Measurements from ENCODE around the gene ALG11.

The ALG11 gene

DNA sequence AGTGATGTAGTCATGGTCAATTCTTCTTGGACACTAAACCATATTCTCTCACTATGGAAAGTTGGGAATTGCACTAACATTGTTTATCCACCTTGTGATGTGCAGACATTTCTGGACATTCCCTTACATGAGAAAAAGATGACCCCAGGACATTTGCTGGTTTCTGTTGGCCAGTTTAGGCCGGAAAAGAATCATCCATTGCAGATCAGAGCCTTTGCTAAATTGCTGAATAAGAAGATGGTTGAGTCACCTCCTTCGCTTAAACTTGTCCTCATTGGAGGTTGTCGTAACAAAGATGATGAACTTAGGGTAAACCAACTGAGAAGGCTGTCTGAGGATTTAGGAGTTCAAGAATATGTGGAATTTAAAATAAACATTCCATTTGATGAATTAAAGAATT lies 12.3 kb downstream of the ALG11 start, which contains the start of gene UTP14C:
Gene UTP14C, plus strand, starts transcription at position 211 of the 400 bp plus-strand sequence. CDS start 4,114 bp downstream, outside the sequence.
- Histone ChIP-seq H2BK15ac (ENCODE audit: low read length) (no peak within 1 kb of the TSS), H3K14ac (ENCODE audit: low read length) (no peak within 1 kb of the TSS), H3K4me3 (ENCODE audit: low read length in 2 of 2) (no peak within 1 kb of the TSS), H4K8ac (ENCODE audit: low read depth, low read length) (no peak within 1 kb of the TSS), H3K4me2 (ENCODE audit: insufficient read depth, low read length, poor library complexity, severe bottlenecking) (no peak within 1 kb of the TSS), H3K23ac (ENCODE audit: low read depth, low read length, poor library complexity) (no peak within 1 kb of the TSS), H3K18ac (ENCODE audit: low read length) (no peak within 1 kb of the TSS), H3K4me1 (ENCODE audit: control insufficient read depth in 2 of 2, insufficient read depth in 1 of 2, low read depth in 1 of 2, low read length in 2 of 2) (no peaks in the 10 kb centered on the region), H2AFZ (ENCODE audit: low read length) (no peak within 1 kb of the TSS), H3K4ac (ENCODE audit: low read length) (no peak within 1 kb of the TSS), H3K79me1 (ENCODE audit: low read depth, low read length) (peaks cover 2% of the 10 kb centered on the region), H3K9me3 (replicated peaks in 1 of 2; ENCODE audit: control insufficient read depth in 2 of 2, insufficient read depth in 1 of 2, low read depth in 1 of 2, low read length in 2 of 2) (peaks cover 17 to 35% of the 10 kb centered on the region in 2 donors), H4K91ac (ENCODE audit: low read depth, low read length, poor library complexity) (no peak within 1 kb of the TSS), H2AK5ac (ENCODE audit: low read depth, low read length) (no peak within 1 kb of the TSS), H3K9ac (ENCODE audit: low read depth, low read length, poor library complexity) (no peak within 1 kb of the TSS), H2BK120ac (ENCODE audit: low read depth, low read length) (no peak within 1 kb of the TSS), H2BK5ac (ENCODE audit: low read length) (no peak within 1 kb of the TSS), H2BK12ac (ENCODE audit: low read length) (no peak within 1 kb of the TSS), H3K36me3 (replicated peaks in 1 of 2; ENCODE audit: control insufficient read depth in 2 of 2, insufficient read depth in 2 of 2, low read length in 2 of 2) (peaks cover 32 to 98% of the 10 kb centered on the region in 2 donors), H3K27me3 (ENCODE audit: control insufficient read depth in 3 of 3, insufficient read depth in 3 of 3, low read depth in 1 of 3, low read length in 3 of 3) (no peaks in the 10 kb centered on the region), H3K27ac (replicated peaks; ENCODE audit: low read length) (no peak within 1 kb of the TSS)
- no peak for DNase-seq (ENCODE audit: low spot score)
- WGBS, 2 donors (ENCODE audit: extremely low coverage in 2 of 2, insufficient read length in 2 of 2, insufficient replicate concordance in 1 of 2): no CpG with 5 or more reads among the region's 3 CpGs

DNA sequence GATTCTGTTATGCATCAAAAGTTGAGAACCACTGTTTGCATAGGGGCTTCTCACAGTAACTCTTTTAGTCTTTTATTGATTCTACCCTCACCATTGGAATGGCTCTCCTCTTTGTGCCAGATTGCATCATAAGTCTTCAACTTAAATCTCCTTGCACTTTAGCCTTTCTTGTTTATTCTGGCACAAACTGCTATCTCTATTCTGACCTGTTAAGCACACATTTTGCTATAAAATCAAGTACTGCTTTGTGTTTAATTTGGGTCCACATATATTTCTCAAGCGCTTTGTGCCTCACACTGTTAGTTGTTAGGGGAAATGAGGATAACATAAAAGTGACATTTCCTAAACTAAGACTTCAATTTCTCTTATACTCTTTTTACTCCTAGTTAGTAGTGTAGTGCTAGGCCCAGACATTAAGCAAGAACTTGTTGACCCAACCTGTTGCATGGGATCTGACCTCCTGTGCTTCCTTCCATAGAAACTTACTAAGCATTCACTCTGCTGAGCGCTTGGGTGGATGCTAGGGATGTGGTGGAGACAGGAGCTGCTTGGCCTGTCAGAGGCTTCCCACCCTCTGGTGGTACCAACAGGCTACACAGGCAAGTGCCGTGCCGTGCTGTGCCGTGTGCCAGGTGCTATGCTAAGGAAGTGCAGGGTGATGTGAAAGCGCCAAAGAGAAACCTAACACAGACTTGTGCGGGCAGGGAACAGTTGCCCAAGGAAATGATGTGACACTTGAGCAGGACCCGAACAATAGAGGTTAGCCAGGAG lies 13.5 kb downstream of the ALG11 start:
- Histone ChIP-seq H3K36me3 (replicated peaks in 1 of 2; ENCODE audit: control insufficient read depth in 2 of 2, insufficient read depth in 2 of 2, low read length in 2 of 2) (peaks cover 32 to 94% of the 10 kb centered on the region in 2 donors), H3K4ac (ENCODE audit: low read length) (no peak overlapping the region)
- WGBS, 2 donors (ENCODE audit: extremely low coverage in 2 of 2, insufficient read length in 2 of 2, insufficient replicate concordance in 1 of 2): no CpG with 5 or more reads among the region's 8 CpGs

DNA sequence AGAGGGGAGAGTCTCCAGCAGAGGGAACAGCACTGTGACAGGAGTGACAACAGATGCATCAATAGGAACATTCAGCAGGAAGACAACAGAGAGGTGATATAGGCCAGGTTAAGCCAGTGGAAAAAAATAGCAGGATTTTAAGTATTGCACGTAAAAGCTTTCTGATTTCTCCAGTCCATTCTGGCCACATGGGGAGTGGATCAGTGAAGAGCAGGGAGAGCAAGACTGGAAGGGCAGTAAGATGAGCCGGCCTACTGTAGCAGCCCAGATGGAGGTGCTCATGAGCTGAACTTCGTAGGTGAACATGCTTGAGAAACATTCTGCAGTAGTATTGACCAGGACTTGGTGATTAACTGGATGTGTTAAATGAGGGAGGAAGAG lies 14.0 kb downstream of the ALG11 start:
- Histone ChIP-seq H2BK120ac (ENCODE audit: low read depth, low read length) (no peak overlapping the region), H2AK5ac (ENCODE audit: low read depth, low read length) (no peak overlapping the region), H3K27ac (replicated peaks; ENCODE audit: low read length) (no peak overlapping the region), H3K18ac (ENCODE audit: low read length) (no peak overlapping the region), H3K79me1 (ENCODE audit: low read depth, low read length) (peaks cover 2% of the 10 kb centered on the region), H3K4me2 (ENCODE audit: insufficient read depth, low read length, poor library complexity, severe bottlenecking) (no peak overlapping the region), H3K14ac (ENCODE audit: low read length) (no peak overlapping the region), H3K23ac (ENCODE audit: low read depth, low read length, poor library complexity) (no peak overlapping the region), H3K9me3 (replicated peaks in 1 of 2; ENCODE audit: control insufficient read depth in 2 of 2, insufficient read depth in 1 of 2, low read depth in 1 of 2, low read length in 2 of 2) (peaks cover 22 to 44% of the 10 kb centered on the region in 2 donors), H4K8ac (ENCODE audit: low read depth, low read length) (no peak overlapping the region), H3K36me3 (replicated peaks in 1 of 2; ENCODE audit: control insufficient read depth in 2 of 2, insufficient read depth in 2 of 2, low read length in 2 of 2) (peaks cover 32 to 88% of the 10 kb centered on the region in 2 donors), H4K91ac (ENCODE audit: low read depth, low read length, poor library complexity) (no peak overlapping the region), H3K27me3 (ENCODE audit: control insufficient read depth in 3 of 3, insufficient read depth in 3 of 3, low read depth in 1 of 3, low read length in 3 of 3) (no peaks in the 10 kb centered on the region), H2BK5ac (ENCODE audit: low read length) (no peak overlapping the region), H3K4me1 (ENCODE audit: control insufficient read depth in 2 of 2, insufficient read depth in 1 of 2, low read depth in 1 of 2, low read length in 2 of 2) (no peaks in the 10 kb centered on the region), H3K9ac (ENCODE audit: low read depth, low read length, poor library complexity) (no peak overlapping the region), H2BK15ac (ENCODE audit: low read length) (no peak overlapping the region), H2BK12ac (ENCODE audit: low read length) (no peak overlapping the region), H3K4ac (ENCODE audit: low read length) (no peak overlapping the region), H2AFZ (ENCODE audit: low read length) (no peak overlapping the region), H3K4me3 (ENCODE audit: low read length in 2 of 2) (no peak overlapping the region)
- WGBS, 2 donors (ENCODE audit: extremely low coverage in 2 of 2, insufficient read length in 2 of 2, insufficient replicate concordance in 1 of 2): no CpG with 5 or more reads among the region's 3 CpGs
- DNase-seq (ENCODE audit: low spot score): no peak

More for the DNA sequence above, 13.5 kb downstream of the ALG11 start:
- Histone ChIP-seq H3K27me3 (ENCODE audit: control insufficient read depth in 3 of 3, insufficient read depth in 3 of 3, low read depth in 1 of 3, low read length in 3 of 3) (no peaks in the 10 kb centered on the region), H2BK15ac (ENCODE audit: low read length) (no peak overlapping the region), H3K9ac (ENCODE audit: low read depth, low read length, poor library complexity) (no peak overlapping the region), H2AFZ (ENCODE audit: low read length) (no peak overlapping the region), H2BK5ac (ENCODE audit: low read length) (no peak overlapping the region), H3K4me1 (ENCODE audit: control insufficient read depth in 2 of 2, insufficient read depth in 1 of 2, low read depth in 1 of 2, low read length in 2 of 2) (no peaks in the 10 kb centered on the region), H2AK5ac (ENCODE audit: low read depth, low read length) (no peak overlapping the region), H3K9me3 (replicated peaks in 1 of 2; ENCODE audit: control insufficient read depth in 2 of 2, insufficient read depth in 1 of 2, low read depth in 1 of 2, low read length in 2 of 2) (peaks cover 21 to 44% of the 10 kb centered on the region in 2 donors), H3K14ac (ENCODE audit: low read length) (no peak overlapping the region), H3K4me3 (ENCODE audit: low read length in 2 of 2) (no peak overlapping the region), H4K8ac (ENCODE audit: low read depth, low read length) (no peak overlapping the region), H3K23ac (ENCODE audit: low read depth, low read length, poor library complexity) (no peak overlapping the region), H4K91ac (ENCODE audit: low read depth, low read length, poor library complexity) (no peak overlapping the region), H3K18ac (ENCODE audit: low read length) (no peak overlapping the region), H3K79me1 (ENCODE audit: low read depth, low read length) (peaks cover 2% of the 10 kb centered on the region), H2BK120ac (ENCODE audit: low read depth, low read length) (no peak overlapping the region), H3K27ac (replicated peaks; ENCODE audit: low read length) (no peak overlapping the region), H2BK12ac (ENCODE audit: low read length) (no peak overlapping the region), H3K4me2 (ENCODE audit: insufficient read depth, low read length, poor library complexity, severe bottlenecking) (no peak overlapping the region)
- no peak for DNase-seq (ENCODE audit: low spot score)

DNA sequence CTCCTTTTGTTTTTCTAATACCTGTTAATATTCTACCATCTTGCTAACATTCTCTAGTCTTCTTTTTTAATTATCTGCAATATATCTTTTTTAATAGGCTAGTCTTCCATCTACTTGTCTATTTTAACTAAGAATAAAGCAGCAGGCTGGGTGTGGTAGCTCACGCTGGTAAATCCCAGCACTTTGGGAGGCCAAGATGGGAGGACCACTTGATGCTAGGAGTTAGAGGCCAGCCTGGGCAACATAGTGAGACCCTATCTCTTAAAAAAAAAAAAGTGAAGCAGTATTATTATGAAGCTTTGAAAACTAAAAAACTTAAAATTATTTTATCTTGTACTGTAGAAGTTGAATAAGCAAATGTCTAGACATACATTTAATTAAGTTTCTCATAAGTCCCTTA lies 15.6 kb downstream of the ALG11 start:
- H3K4ac ChIP-seq (ENCODE audit: low read length): no peak overlapping the region
- no peak overlapping the region for H2AFZ ChIP-seq (ENCODE audit: low read length)
- H2BK5ac ChIP-seq (ENCODE audit: low read length): no peak overlapping the region
- H3K79me1 ChIP-seq (ENCODE audit: low read depth, low read length): peaks cover 2% of the 10 kb centered on the region
- no peak overlapping the region for H3K27ac ChIP-seq (replicated peaks; ENCODE audit: low read length)
- no peak overlapping the region for H2BK15ac ChIP-seq (ENCODE audit: low read length)
- H3K4me2 ChIP-seq (ENCODE audit: insufficient read depth, low read length, poor library complexity, severe bottlenecking): no peak overlapping the region
- no peak overlapping the region for H4K91ac ChIP-seq (ENCODE audit: low read depth, low read length, poor library complexity)
- H3K9me3 ChIP-seq (replicated peaks in 1 of 2; ENCODE audit: control insufficient read depth in 2 of 2, insufficient read depth in 1 of 2, low read depth in 1 of 2, low read length in 2 of 2): peaks cover 25 to 44% of the 10 kb centered on the region in 2 donors
- no peak overlapping the region for H2BK120ac ChIP-seq (ENCODE audit: low read depth, low read length)
- no peak for DNase-seq (ENCODE audit: low spot score)
- no peak overlapping the region for H2AK5ac ChIP-seq (ENCODE audit: low read depth, low read length)
- no peaks in the 10 kb centered on the region for H3K4me1 ChIP-seq (ENCODE audit: control insufficient read depth in 2 of 2, insufficient read depth in 1 of 2, low read depth in 1 of 2, low read length in 2 of 2)
- H3K36me3 ChIP-seq (replicated peaks in 1 of 2; ENCODE audit: control insufficient read depth in 2 of 2, insufficient read depth in 2 of 2, low read length in 2 of 2): peaks cover 29 to 73% of the 10 kb centered on the region in 2 donors
- no peak overlapping the region for H2BK12ac ChIP-seq (ENCODE audit: low read length)
- no peaks in the 10 kb centered on the region for H3K27me3 ChIP-seq (ENCODE audit: control insufficient read depth in 3 of 3, insufficient read depth in 3 of 3, low read depth in 1 of 3, low read length in 3 of 3)
- no peak overlapping the region for H4K8ac ChIP-seq (ENCODE audit: low read depth, low read length)
- no peak overlapping the region for H3K14ac ChIP-seq (ENCODE audit: low read length)
- H3K4me3 ChIP-seq (ENCODE audit: low read length in 2 of 2): no peak overlapping the region
- no CpG with 5 or more reads among the region's 1 CpG for WGBS, 2 donors (ENCODE audit: extremely low coverage in 2 of 2, insufficient read length in 2 of 2, insufficient replicate concordance in 1 of 2)
- H3K9ac ChIP-seq (ENCODE audit: low read depth, low read length, poor library complexity): no peak overlapping the region
- H3K23ac ChIP-seq (ENCODE audit: low read depth, low read length, poor library complexity): no peak overlapping the region
- no peak overlapping the region for H3K18ac ChIP-seq (ENCODE audit: low read length)

All from neuronal stem cell (in vitro differentiated cells).